ENCODE data around the gene SRPK2. TPM values are rescaled to one million over a fixed set of nuclear protein-coding genes. Genes with fewer than 3 reads are reported as not detected.

Gene SRPK2
- total and polyA plus RNA-seq, 2 of the 13 experiments (the other 11 are each of a cell fraction or from before 2014, with no cell fraction given): 10.1 to 22.3 TPM

GRCh38 chr7:105154084-105154483 lies 234.6 kb downstream of the SRPK2 start:
- ATAC-seq (no peak), FAIRE-seq (no peak), DNase-seq (ENCODE audit: low spot score) (no peak)
- POLR2A ChIA-PET: no interaction called here
- TF ChIP-seq MTA3 (CRISPR knock-in tag; IDR thresholded peaks at IDR 0.05) (no peak), YEATS4 (CRISPR knock-in tag; IDR thresholded peaks at IDR 0.05; ENCODE audit: borderline replicate concordance) (no peak), TBX2 (CRISPR knock-in tag; IDR thresholded peaks at IDR 0.05; ENCODE audit: borderline replicate concordance) (no peak), ZNF264 (CRISPR knock-in tag; IDR thresholded peaks at IDR 0.05) (no peak), HOXA7 (CRISPR knock-in tag; IDR thresholded peaks at IDR 0.05) (no peak), SRSF1 (optimal IDR thresholded peaks at IDR 0.05; ENCODE audit: low read depth, low read length) (no peak), ZSCAN30 (CRISPR knock-in tag; IDR thresholded peaks at IDR 0.05) (no peak), ATM (IDR thresholded peaks at IDR 0.05; ENCODE audit: borderline replicate concordance) (no peak), NKX3-1 (CRISPR knock-in tag; IDR thresholded peaks at IDR 0.05) (no peak), SIX1 (CRISPR knock-in tag; IDR thresholded peaks at IDR 0.05; ENCODE audit: borderline replicate concordance) (no peak), ZNF670 (CRISPR knock-in tag; IDR thresholded peaks at IDR 0.05; ENCODE audit: borderline replicate concordance) (no peak), ZBED4 (CRISPR knock-in tag; IDR thresholded peaks at IDR 0.05; ENCODE audit: borderline replicate concordance) (no peak), ZNF234 (CRISPR knock-in tag; conservative IDR thresholded peaks at IDR 0.05) (no peak), SIX4 (CRISPR knock-in tag; IDR thresholded peaks at IDR 0.05) (no peak), ATF1 (CRISPR knock-in tag; IDR thresholded peaks at IDR 0.05) (no peak), HNRNPLL (IDR thresholded peaks at IDR 0.05; ENCODE audit: low read depth, low read length, poor library complexity, severe bottlenecking) (no peak)
- in situ Hi-C loops (cut with HindIII; ENCODE audit: extremely low pct_ligation_motif_present, low pct_unique_long_range_greater_than_20kb): no loop called here
- H2AFZ ChIP-seq (ENCODE audit: low read length): no peak overlapping the region
- intact Hi-C loops (cut with micrococcal nuclease; ENCODE audit: unreplicated experiment): no loop called here
- H3K27ac ChIP-seq (ENCODE audit: extremely low read length, insufficient read depth, low read length): no peak overlapping the region
- BruUV-seq (replicated peaks): no TSS peak
- H3K4me2 ChIP-seq (ENCODE audit: low read depth, low read length): no peak overlapping the region
- H3K9me3 ChIP-seq (ENCODE audit: low read length): no peaks in the 10 kb centered on the region
- no peak overlapping the region for H3K4me3 ChIP-seq (replicated peaks in 1 of 3; ENCODE audit: insufficient read depth in 1 of 3, low read depth in 2 of 3, low read length in 3 of 3)
- H3K36me3 ChIP-seq (replicated peaks in 1 of 2; ENCODE audit: control insufficient read depth in 1 of 2, insufficient read depth in 2 of 2, low read length in 2 of 2): peaks cover 1 to 7% of the 10 kb centered on the region in 2 experiments; a peak in 3 of 5 replicates
- no peaks in the 10 kb centered on the region for H3K27me3 ChIP-seq (ENCODE audit: control insufficient read depth in 1 of 2, insufficient read depth in 2 of 2, low read length in 2 of 2)
- H3K79me2 ChIP-seq (ENCODE audit: insufficient read depth, low read length): no peaks in the 10 kb centered on the region
- CTCF ChIA-PET (ENCODE audit: low intra/inter-chr PET ratio, low total read pairs): no interaction called here
- no peak overlapping the region for H3K9ac ChIP-seq (ENCODE audit: insufficient read depth, low read depth, low read length)
- 67% methylated on average over 2 of the region's 2 CpGs for WGBS (ENCODE audit: low lambda C conversion rate)
- no peaks in the 10 kb centered on the region; the same call in 1 of the 2 replicates for H4K20me1 ChIP-seq (ENCODE audit: insufficient read depth, low read length)
- no peaks in the 10 kb centered on the region for H3K4me1 ChIP-seq (ENCODE audit: insufficient read depth, low read length)

All from HepG2 (cell line).